Neural progenitor cell (in vitro differentiated cells): Measurements from ENCODE around the gene PIGP.
"Not testable (repeated sequence)": the region's sequence is repeated elsewhere in the genome, so short reads cannot be mapped to it uniquely, and the experiment has no call there.

Source experiments
- EZH2 ChIP-seq: fragments of 200-600 bp; sonication (generic); IDR thresholded peaks from 2 replicates; pipeline ENCODE4 v1.6.1; 2017; ENCODE audit warnings: antibody characterized with exemption, mild to moderate bottlenecking, moderate library complexity
- TF ChIP-seq, protein P1 (sequence below): fragments of 200-600 bp; sonication (generic); IDR thresholded peaks from 2 replicates; pipeline ENCODE4 v1.5.1; 2017; ENCODE audit warnings: antibody characterized with exemption, mild to moderate bottlenecking

DNA sequence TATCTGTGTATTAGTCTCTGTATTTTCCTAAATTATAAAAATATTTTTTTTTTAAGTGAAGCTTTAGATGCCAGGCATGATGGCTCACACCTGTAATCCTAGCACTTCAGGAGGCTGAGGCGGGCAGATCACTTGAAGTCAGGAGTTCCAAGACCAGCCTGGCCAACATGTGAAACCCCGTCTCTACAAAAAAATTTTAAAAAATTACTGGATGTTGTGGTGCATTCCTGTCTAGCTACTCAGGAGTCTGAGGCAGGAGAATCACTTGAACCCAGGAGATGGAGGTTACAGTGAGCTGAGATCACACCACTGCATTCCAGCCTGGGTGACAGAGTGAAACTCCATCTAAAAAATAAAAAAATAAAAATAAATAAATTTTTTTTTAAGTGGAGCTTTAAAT is 43.6 kb upstream of the PIGP start:
- TF ChIP-seq, protein P1, sequence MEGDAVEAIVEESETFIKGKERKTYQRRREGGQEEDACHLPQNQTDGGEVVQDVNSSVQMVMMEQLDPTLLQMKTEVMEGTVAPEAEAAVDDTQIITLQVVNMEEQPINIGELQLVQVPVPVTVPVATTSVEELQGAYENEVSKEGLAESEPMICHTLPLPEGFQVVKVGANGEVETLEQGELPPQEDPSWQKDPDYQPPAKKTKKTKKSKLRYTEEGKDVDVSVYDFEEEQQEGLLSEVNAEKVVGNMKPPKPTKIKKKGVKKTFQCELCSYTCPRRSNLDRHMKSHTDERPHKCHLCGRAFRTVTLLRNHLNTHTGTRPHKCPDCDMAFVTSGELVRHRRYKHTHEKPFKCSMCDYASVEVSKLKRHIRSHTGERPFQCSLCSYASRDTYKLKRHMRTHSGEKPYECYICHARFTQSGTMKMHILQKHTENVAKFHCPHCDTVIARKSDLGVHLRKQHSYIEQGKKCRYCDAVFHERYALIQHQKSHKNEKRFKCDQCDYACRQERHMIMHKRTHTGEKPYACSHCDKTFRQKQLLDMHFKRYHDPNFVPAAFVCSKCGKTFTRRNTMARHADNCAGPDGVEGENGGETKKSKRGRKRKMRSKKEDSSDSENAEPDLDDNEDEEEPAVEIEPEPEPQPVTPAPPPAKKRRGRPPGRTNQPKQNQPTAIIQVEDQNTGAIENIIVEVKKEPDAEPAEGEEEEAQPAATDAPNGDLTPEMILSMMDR = not testable (repeated sequence)
- TF ChIP-seq EZH2 = not testable (repeated sequence)
